H1 (cell line): ENCODE data around the gene DOCK10. TPM values are rescaled to one million over a fixed set of nuclear protein-coding genes. Genes with fewer than 3 reads are reported as not detected.

Experiments
- CTCF ChIA-PET: fragments of 300-600 bp; sonication (Branson Sonifier 250); formaldehyde crosslinking; loops from one replicate; lab custom pipeline; 2021; ENCODE audit not compliant: partially characterized antibody; lab: Charles Lee
- POLR2A ChIA-PET: fragments of 300-600 bp; sonication (Branson Sonifier 250); formaldehyde crosslinking; loops from one replicate; lab custom pipeline; 2021; ENCODE audit warnings: inconsistent platforms; ENCODE audit not compliant: partially characterized antibody; lab: Charles Lee
- DNase-seq, 2 experiments: peaks; one replicate each; pipeline versions ENCODE4 v3.0.0 to v3.0.0-alpha.2; 2010 to 2022; ENCODE audit warnings: low spot score in 2 of 2, low read depth in 1 of 2, mixed read lengths in 1 of 2
- FAIRE-seq: peaks from 2 replicates; lab custom pipeline; 2011; peaks lifted over from hg19 to GRCh38; lab: Jason Lieb, UNC
- H2AFZ ChIP-seq: 2 replicates; pipeline ENCODE4 v1.8.1; 2012; ENCODE audit warnings: low read length, inconsistent platforms
- H2AK5ac ChIP-seq: 2 replicates; pipeline ENCODE4 v1.6.1; 2013; ENCODE audit warnings: low read depth, low read length
- H2BK120ac ChIP-seq: replicated peaks from 2 replicates; pipeline ENCODE3; 2013; ENCODE audit warnings: low read depth, low read length, inconsistent platforms
- H2BK12ac ChIP-seq: 2 replicates; pipeline ENCODE4 v1.6.1; 2013; ENCODE audit warnings: low read depth, low read length
- H2BK15ac ChIP-seq: 2 replicates; pipeline ENCODE4 v1.6.1; 2013; ENCODE audit warnings: low read length
- H2BK20ac ChIP-seq: 2 replicates; pipeline ENCODE4 v1.6.1; 2013; ENCODE audit warnings: low read length
- H2BK5ac ChIP-seq: 2 replicates; pipeline ENCODE4 v1.6.1; 2013; ENCODE audit warnings: low read depth, low read length
- H3K14ac ChIP-seq: 2 replicates; pipeline ENCODE4 v1.6.1; 2013; ENCODE audit warnings: inconsistent platforms; ENCODE audit not compliant: insufficient read length
- H3K18ac ChIP-seq: 2 replicates; pipeline ENCODE4 v1.6.1; 2013; ENCODE audit warnings: low read length; ENCODE audit errors: extremely low read depth
- H3K23ac ChIP-seq: 2 replicates; pipeline ENCODE4 v1.6.1; 2013; ENCODE audit warnings: inconsistent platforms; ENCODE audit not compliant: insufficient read length
- H3K23me2 ChIP-seq: 2 replicates; pipeline ENCODE4 v1.6.1; 2013; ENCODE audit warnings: low read depth, low read length
- H3K27ac ChIP-seq: 2 replicates; pipeline ENCODE4 v1.6.1; 2011; ENCODE audit warnings: low read depth, low read length, inconsistent platforms
- H3K27me3 ChIP-seq, 4 experiments: replicated peaks in 1 of 4; 1 replicate in 1 of 4; 2 replicates in 3 of 4; pipeline versions ENCODE4 v1.6.1 to v1.8.1; 2011 to 2013; ENCODE audit warnings: low read length in 3 of 4, mild to moderate bottlenecking in 3 of 4, inconsistent platforms in 2 of 4, mixed read lengths in 2 of 4, moderate library complexity in 1 of 4; ENCODE audit not compliant: control insufficient read depth in 3 of 4, insufficient read depth in 3 of 4; ENCODE audit errors: extremely low read depth in 1 of 4
- H3K36me3 ChIP-seq, 4 experiments: 2 replicates each; pipeline versions ENCODE4 v1.6.1 to v1.8.1; 2011 to 2013; ENCODE audit warnings: mild to moderate bottlenecking in 4 of 4, low read length in 3 of 4, moderate library complexity in 2 of 4, control low read depth in 1 of 4, inconsistent platforms in 1 of 4; ENCODE audit not compliant: insufficient read depth in 4 of 4, control insufficient read depth in 2 of 4
- H3K4ac ChIP-seq: replicated peaks from 2 replicates; pipeline ENCODE3; 2013; ENCODE audit warnings: low read length, low read depth, mixed read lengths, inconsistent platforms; ENCODE audit not compliant: insufficient read length
- H3K4me1 ChIP-seq, 4 experiments: replicated peaks in 1 of 4; 1 replicate in 1 of 4; 2 replicates in 3 of 4; pipeline versions ENCODE4 v1.6.1 to v1.8.1; 2011 to 2013; ENCODE audit warnings: low read length in 3 of 4, inconsistent platforms in 2 of 4, mixed read lengths in 1 of 4; ENCODE audit not compliant: insufficient read depth in 4 of 4, control insufficient read depth in 3 of 4
- H3K4me2 ChIP-seq, 2 experiments: 2 replicates each; pipeline versions ENCODE4 v1.6.1 to v1.8.1; 2011 to 2013; ENCODE audit warnings: low read depth in 2 of 2, low read length in 2 of 2, control low read depth in 1 of 2, inconsistent platforms in 1 of 2, mild to moderate bottlenecking in 1 of 2; ENCODE audit not compliant: insufficient read depth in 1 of 2
- H3K4me3 ChIP-seq, 4 experiments: fragments of 200-600, 300-600 bp in 1 of 4; sonication (generic), shearing (Covaris generic), sonication (Bioruptor Twin) in 1 of 4; 2 replicates each; pipeline versions ENCODE4 v1.5.1 to v1.8.1; 2011 to 2016; ENCODE audit warnings: low read length in 4 of 4, low read depth in 3 of 4, control low read depth in 2 of 4, inconsistent platforms in 2 of 4, mild to moderate bottlenecking in 2 of 4, mixed read lengths in 1 of 4, moderate library complexity in 1 of 4; ENCODE audit not compliant: insufficient read depth in 2 of 4; ENCODE audit errors: extremely low read depth in 1 of 4
- H3K56ac ChIP-seq: replicated peaks from 2 replicates; pipeline ENCODE3; 2013; ENCODE audit warnings: low read depth, mild to moderate bottlenecking, mixed read lengths, low read length, inconsistent platforms; ENCODE audit not compliant: insufficient read length
- H3K79me1 ChIP-seq: 2 replicates; pipeline ENCODE4 v1.6.1; 2013; ENCODE audit warnings: low read depth, low read length, control low read depth
- H3K79me2 ChIP-seq, 2 experiments: 2 replicates each; pipeline versions ENCODE4 v1.6.1 to v1.8.1; 2012 to 2013; ENCODE audit warnings: low read length in 2 of 2, mild to moderate bottlenecking in 2 of 2, inconsistent platforms in 1 of 2; ENCODE audit not compliant: insufficient read depth in 2 of 2, control insufficient read depth in 1 of 2
- H3K9ac ChIP-seq, 4 experiments: replicated peaks in 1 of 4; 1 replicate in 1 of 4; 2 replicates in 3 of 4; pipeline versions ENCODE4 v1.6.1 to v1.8.1; 2011 to 2013; ENCODE audit warnings: low read depth in 3 of 4, low read length in 3 of 4, control low read depth in 2 of 4, mild to moderate bottlenecking in 2 of 4, moderate library complexity in 2 of 4, inconsistent platforms in 1 of 4; ENCODE audit errors: extremely low read depth in 1 of 4
- H3K9me3 ChIP-seq, 2 experiments: 2 replicates each; pipeline versions ENCODE4 v1.6.1 to v1.8.1; 2012 to 2013; ENCODE audit warnings: mild to moderate bottlenecking in 2 of 2, moderate library complexity in 2 of 2, control low read depth in 1 of 2, inconsistent platforms in 1 of 2, low read depth in 1 of 2, low read length in 1 of 2, mixed read lengths in 1 of 2; ENCODE audit not compliant: insufficient read depth in 2 of 2
- H4K20me1 ChIP-seq, 2 experiments: replicated peaks in 1 of 2; 2 replicates each; pipeline versions ENCODE3 to v1.8.1; 2011 to 2013; ENCODE audit warnings: inconsistent platforms in 2 of 2, low read length in 2 of 2, mild to moderate bottlenecking in 1 of 2; ENCODE audit not compliant: insufficient read depth in 2 of 2, control insufficient read depth in 1 of 2
- H4K5ac ChIP-seq: 2 replicates; pipeline ENCODE4 v1.6.1; 2013; ENCODE audit warnings: low read length, low read depth, mixed read lengths, inconsistent platforms; ENCODE audit not compliant: insufficient read length
- H4K8ac ChIP-seq: 2 replicates; pipeline ENCODE4 v1.8.0; 2013; ENCODE audit warnings: mild to moderate bottlenecking, moderate library complexity, low read length, inconsistent platforms; ENCODE audit not compliant: insufficient read depth; ENCODE audit errors: extremely low read depth
- H4K91ac ChIP-seq: replicated peaks from 2 replicates; pipeline ENCODE3; 2013; ENCODE audit warnings: low read length, mixed read lengths, inconsistent platforms; ENCODE audit not compliant: insufficient read length
- ATF2 ChIP-seq: IDR thresholded peaks from 2 replicates; pipeline ENCODE4 v1.6.1; 2012; ENCODE audit warnings: low read length, inconsistent platforms
- CREB1 ChIP-seq: IDR thresholded peaks from 2 replicates; pipeline ENCODE4 v1.6.1; 2012; ENCODE audit warnings: inconsistent platforms
- GABPA ChIP-seq: IDR thresholded peaks from 2 replicates; pipeline ENCODE4 v1.6.1; 2011; ENCODE audit warnings: mild to moderate bottlenecking, low read length, moderate library complexity, borderline replicate concordance; ENCODE audit not compliant: insufficient read depth
- GTF2F1 ChIP-seq: IDR thresholded peaks from 2 replicates; pipeline ENCODE4 v1.6.1; 2012; ENCODE audit warnings: low read depth, low read length, improper control_type of control experiment, borderline replicate concordance
- JUN ChIP-seq: IDR thresholded peaks from 2 replicates; pipeline ENCODE4 v1.6.1; 2011; ENCODE audit warnings: low read depth, mild to moderate bottlenecking, improper control_type of control experiment, low read length
- NANOG ChIP-seq: IDR thresholded peaks from 2 replicates; pipeline ENCODE4 v1.6.1; 2011; ENCODE audit warnings: low read length, low read depth, mild to moderate bottlenecking, inconsistent platforms; ENCODE audit not compliant: insufficient read depth, poor library complexity, severe bottlenecking
- POLR2A ChIP-seq, 2 experiments: IDR thresholded peaks; 1 replicate in 1 of 2; 2 replicates in 1 of 2; pipeline ENCODE4 v1.6.1; 2011; ENCODE audit warnings: low read depth in 2 of 2, low read length in 2 of 2, mild to moderate bottlenecking in 2 of 2; ENCODE audit errors: control extremely low read depth in 1 of 2
- POU5F1 ChIP-seq: IDR thresholded peaks from 2 replicates; pipeline ENCODE4 v1.6.1; 2011; ENCODE audit warnings: low read depth, mild to moderate bottlenecking, low read length, moderate library complexity
- RFX5 ChIP-seq: IDR thresholded peaks from 2 replicates; pipeline ENCODE4 v1.6.1; 2011; ENCODE audit warnings: low read depth, low read length, improper control_type of control experiment, borderline replicate concordance
- SIN3A ChIP-seq, 2 experiments: IDR thresholded peaks in 1 of 2; conservative IDR thresholded peaks in 1 of 2; 2 replicates each; pipeline ENCODE4 v1.6.1; 2011 to 2012; ENCODE audit warnings: low read length in 2 of 2, improper control_type of control experiment in 1 of 2, low read depth in 1 of 2, mild to moderate bottlenecking in 1 of 2
- SP1 ChIP-seq: IDR thresholded peaks from 2 replicates; pipeline ENCODE4 v1.6.1; 2011; ENCODE audit warnings: low read depth, low read length
- WGBS, 2 experiments: shearing (Covaris generic) in 1 of 2; methylation state at CpG; one replicate each; pipeline versions ENCODE4 v1.1.6 to v1.1.7; 2013 to 2015; ENCODE audit warnings: low lambda C conversion rate in 2 of 2, mixed read lengths in 2 of 2, inconsistent platforms in 1 of 2, low coverage in 1 of 2, missing lambda C conversion rate in 1 of 2; ENCODE audit not compliant: insufficient replicate concordance in 2 of 2, insufficient coverage in 1 of 2, insufficient read length in 1 of 2; ENCODE audit errors: extremely low coverage in 1 of 2, missing lambda C conversion rate in 1 of 2; 5-methylcytosine and 5-hydroxymethylcytosine counted together
- polyA plus RNA-seq, 7 experiments: library from polyadenylated mRNA; depleted of rRNA in 3 of 7; stranded (reverse) in 5 of 7; unstranded in 2 of 7; fragments of >200 nt in 5 of 7; fragments of 200-250 nt in 2 of 7; gene quantifications; 1 replicate in 5 of 7; 2 replicates in 1 of 7; 4 replicates in 1 of 7; pipeline versions ENCODE4 v1.2.1 to v1.2.3, GENCODE V29; 2011 to 2013; ENCODE audit warnings: missing spikeins in 2 of 7, mixed read lengths in 2 of 7
- total RNA-seq: library from RNA; stranded (reverse); fragmentation: NEBNext Ultra II Directional; extraction: Animal tissue kit (Norgen Biotek cat#: 25700); gene quantifications from 2 replicates; pipeline ENCODE4 v1.2.1, GENCODE V29; 2021

Gene DOCK10
- total and polyA plus RNA-seq, 2 of the 8 experiments (the other 6 are each of a cell fraction or from before 2014, with no cell fraction given) = 0.33 to 1.6 TPM

- Histone ChIP-seq H3K79me1 (no peaks in the 10 kb centered on the region), H3K9me3 (no peaks in the 10 kb centered on the region), H3K23ac (no peak overlapping the region), H2BK12ac (no peak overlapping the region), H3K18ac (no peak overlapping the region), H3K4ac (no peak overlapping the region), H2BK15ac (no peak overlapping the region), H3K23me2 (no peaks in the 10 kb centered on the region), H3K79me2 (no peaks in the 10 kb centered on the region), H4K91ac (no peak overlapping the region), H3K14ac (no peak overlapping the region), H3K27ac (no peak overlapping the region), H4K20me1 (no peaks in the 10 kb centered on the region), H2BK5ac (no peak overlapping the region), H2AK5ac (no peak overlapping the region), H4K8ac (no peak overlapping the region), H3K4me1 (no peaks in the 10 kb centered on the region), H4K5ac (no peak overlapping the region), H2BK20ac (no peak overlapping the region), H3K36me3 (no peaks in the 10 kb centered on the region), H2AFZ (no peak overlapping the region), H3K4me2 (no peak overlapping the region), H2BK120ac (no peak overlapping the region), H3K9ac (no peak overlapping the region), H3K27me3 (no peaks in the 10 kb centered on the region), H3K56ac (no peak overlapping the region), H3K4me3 (no peak overlapping the region)
- CTCF ChIA-PET = interaction anchor here (0.6 to 7.2 kb wide), 5 partner anchors 10 to 160 kb away, joined by 3 to 45 read pairs (median 4); no protein-coding TSS in a partner anchor
- 81% methylated on average over 5 of the region's 5 CpGs; no CpG with 5 or more reads in 1 of the 2 experiments for WGBS, 2 experiments
- DNase-seq = no peak
- no peak for FAIRE-seq
- POLR2A ChIA-PET = no interaction called here
- no peak for TF ChIP-seq ATF2
- TF ChIP-seq RFX5 = no peak
- no peak for TF ChIP-seq POLR2A (IDR thresholded peaks at IDR 0.05; ENCODE audit: control extremely low read depth in 1 of 2, low read depth in 2 of 2, low read length in 2 of 2)
- no peak for TF ChIP-seq SIN3A (conservative IDR thresholded peaks at IDR 0.05 in 1 of 2, IDR thresholded peaks at IDR 0.05 in 1 of 2; ENCODE audit: low read depth in 1 of 2, low read length in 2 of 2)
- TF ChIP-seq JUN = no peak
- TF ChIP-seq NANOG = no peak
- TF ChIP-seq GTF2F1 = no peak
- TF ChIP-seq CREB1 = no peak
- TF ChIP-seq SP1 = no peak
- TF ChIP-seq GABPA = no peak
- TF ChIP-seq POU5F1 = no peak
These were observed 57.6 kb downstream of the DOCK10 start for GRCh38 chr2:224984637-224985036.
